ENCODE data around the gene TMEM221.
A peak's percentile ranks its signal among the peaks of the same experiment; 100 is the strongest.

The TMEM221 gene

DNA sequence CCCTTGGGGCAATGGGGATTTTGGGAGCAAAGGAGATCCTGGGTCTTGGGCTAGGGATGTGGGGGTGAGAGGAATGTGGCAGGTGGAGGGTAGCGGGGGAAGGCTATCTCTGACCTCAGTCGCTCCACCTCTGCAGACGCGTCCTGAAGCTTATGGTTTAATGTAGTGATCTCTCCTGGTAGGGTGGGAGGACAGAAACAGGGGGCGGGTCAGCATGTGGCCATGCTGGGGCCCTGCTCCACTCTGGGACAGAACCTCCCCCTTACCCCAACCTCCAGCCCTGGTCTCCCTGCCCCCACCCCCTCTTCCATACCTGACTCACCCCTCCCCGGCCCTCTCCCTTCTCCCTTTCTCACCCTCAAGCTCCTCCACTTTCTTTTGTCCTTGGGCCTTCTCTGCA, 44.5 kb downstream of the TMEM221 start:
- DNase-seq: no peak

DNA sequence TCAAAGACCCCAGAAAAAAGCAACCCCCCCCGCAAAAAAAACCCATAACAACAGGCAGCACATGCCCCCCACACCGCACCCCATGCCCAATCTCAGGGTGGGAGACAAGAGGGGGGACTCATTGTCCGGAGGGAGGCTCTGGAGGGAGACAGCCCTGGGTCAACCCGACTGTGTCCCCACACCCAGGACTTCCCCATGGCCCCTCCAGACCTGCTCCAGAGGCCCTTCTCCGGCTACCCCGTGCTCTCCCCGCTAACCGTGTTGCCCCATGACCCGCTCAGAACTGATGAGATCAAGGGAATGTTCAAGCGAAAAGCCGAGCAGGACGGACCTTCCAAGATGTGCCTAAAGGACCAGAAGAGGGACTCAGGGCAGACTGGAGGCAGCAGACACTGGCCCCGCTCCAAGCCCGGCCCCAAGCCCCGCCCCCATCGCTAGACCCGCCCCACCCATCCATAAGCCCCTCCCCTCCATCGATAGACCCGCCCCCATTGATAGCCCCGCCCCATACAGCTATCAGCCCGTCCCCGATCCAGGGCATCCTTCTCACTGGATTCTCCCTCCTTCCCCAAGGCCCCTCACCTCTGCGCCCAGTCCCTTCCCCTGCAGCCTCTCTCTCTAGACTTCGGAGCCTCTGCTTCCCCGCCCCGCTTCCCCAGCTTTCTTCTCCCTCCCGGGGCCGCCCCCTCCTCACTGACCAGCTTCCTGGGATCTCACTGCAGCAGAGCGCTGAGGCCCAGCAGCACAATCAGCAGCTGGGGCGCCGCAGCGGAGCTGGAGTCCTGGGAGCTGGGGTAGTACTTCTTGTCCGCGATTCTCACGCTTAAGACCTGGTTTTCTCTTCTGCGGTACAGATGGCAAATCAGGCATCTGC, 45.2 kb downstream of the TMEM221 start:
- no peak for DNase-seq

DNA sequence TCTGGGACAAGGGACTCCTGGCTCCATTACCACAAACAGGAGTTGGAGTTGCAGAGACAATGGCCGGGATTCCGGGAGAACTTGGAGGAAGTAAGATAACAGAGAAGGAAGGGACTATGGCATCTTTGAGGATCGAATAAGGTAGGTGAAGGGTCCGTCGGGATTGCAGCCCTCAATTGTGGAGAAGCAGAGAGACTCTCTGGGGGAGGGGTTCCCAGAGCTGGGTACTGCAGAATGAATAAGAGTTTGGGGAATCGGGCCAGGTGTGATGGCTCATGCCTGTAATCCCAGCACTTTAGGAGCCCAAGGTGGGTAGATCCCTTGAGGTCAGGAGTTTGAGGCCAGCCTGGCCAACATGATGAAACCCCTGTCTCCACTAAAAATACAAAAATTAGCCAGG, 46.8 kb downstream of the TMEM221 start:
- DNase-seq: no peak

DNA sequence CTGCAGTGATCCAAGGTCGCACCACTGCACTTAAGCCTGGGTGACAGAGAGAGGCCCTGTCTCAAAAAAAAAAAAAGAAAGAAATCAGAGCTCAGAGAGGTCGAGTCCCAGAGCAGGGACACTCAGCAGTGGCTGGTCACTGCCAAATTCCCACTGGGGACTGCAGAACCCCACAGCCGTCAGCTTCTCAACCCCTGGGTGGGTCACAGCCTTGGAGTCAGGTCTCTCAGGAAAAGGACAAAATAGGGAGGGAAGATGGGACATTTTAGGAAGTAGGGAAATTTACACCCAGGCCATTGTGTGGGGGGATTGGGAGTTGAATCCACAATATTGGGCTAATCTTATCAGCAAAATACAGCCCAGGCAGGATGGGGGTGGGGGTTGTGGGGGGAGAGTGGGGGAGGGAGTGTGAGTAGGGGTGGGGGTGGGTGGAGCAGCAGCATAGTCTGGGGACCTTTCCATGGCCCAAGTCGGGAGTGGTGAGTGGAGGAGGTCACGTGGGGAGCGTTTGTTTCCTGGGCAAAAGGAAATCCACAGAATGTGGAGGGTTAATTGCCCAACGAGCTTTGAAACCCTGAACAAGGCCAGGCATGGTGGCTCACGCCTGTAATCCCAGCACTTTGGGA, 49.5 kb downstream of the TMEM221 start:
- no peak for DNase-seq

DNA sequence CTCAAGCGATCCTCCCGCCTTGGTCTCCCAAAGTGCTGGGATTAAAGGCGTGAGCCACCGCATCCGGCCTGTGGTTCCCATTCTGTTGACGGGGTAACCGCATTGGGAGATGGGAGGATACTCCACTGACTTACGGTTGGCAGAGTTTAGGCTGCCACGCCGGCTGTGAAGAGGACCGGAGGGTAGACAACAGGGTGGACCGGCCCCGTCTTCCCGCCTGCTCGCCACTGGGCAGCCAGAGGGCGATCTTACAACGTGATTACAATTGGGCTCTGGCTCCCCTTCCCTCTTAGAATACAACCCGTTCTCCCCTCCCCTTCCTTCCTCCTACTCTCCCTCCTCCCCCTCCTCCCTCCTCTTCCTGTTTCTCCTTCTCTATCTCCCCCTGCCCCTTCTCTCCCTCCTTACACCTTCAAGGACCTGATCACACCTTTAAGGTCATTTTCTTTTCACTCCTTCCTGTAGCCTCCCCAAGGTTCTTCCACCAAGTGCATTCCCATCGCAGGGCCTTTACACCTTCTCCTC, 53.5 kb downstream of the TMEM221 start:
- DNase-seq: no peak

GRCh38 chr19:17393914-17394313, 54.6 kb downstream of the TMEM221 start, which contains the start of gene CCDC194:
Gene CCDC194, minus strand, starts transcription at chr19:17394196. Its CDS starts 38 bp downstream, at chr19:17394158.
- DNase-seq: no peak

DNA sequence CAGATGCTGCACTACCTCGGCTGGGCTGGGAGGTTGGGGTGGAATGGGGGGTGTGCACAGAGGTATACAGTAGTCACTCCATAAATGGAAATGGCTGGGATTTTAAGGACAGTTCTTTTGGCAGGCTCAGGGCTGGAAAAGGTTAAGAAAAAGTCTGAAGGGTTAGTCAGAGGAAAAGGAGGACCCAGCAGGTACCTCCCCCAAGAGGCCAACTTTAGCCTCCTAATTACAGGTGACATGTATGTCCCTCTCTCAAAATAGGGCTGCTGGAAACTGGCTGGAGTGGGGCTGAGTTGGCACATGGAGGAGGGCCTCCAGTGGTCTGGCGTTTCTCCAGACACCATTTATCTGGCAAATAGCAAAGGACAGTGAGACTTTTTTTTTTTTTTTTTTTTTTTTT, 55.5 kb downstream of the TMEM221 start:
- no peak for DNase-seq

DNA sequence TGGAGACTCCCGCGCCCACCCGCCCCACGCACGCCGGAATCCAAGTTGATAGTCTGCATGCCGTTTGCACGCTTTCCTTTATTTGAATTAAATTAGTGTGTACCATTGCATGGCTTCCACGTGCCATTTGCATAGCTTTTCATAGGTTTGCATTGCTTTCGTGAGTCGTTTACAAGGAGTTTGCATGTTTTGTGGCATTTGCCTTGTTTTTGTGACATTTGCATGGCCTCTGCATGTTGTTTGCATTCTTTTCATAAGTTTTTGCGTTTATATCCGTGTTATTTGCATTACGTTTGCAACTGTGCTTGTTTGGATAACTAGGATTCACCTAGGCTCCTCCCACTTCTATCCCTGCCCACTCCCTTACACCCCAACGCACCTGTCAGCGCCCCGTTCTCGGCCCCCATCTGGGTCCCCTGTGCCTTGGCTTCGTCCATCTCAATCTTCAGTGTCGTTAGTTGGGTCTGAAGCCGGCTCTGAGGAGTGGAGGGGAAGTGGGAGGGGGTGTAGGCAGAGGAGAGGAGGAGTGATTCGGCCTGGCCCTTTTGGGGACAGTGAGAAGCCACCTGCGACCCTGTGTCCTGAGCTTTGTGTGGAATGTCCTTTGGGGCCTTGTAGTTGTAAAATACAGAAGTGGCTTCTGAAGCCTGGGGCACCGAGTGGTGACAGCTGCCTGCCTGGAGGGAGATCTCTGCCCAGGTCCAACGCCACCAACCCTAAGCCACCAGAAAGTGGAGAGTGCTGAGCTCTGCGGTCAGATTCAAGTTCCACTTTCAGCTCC, 56.9 kb downstream of the TMEM221 start:
- DNase-seq: no peak

GRCh38 chr19:17390665-17391370, 57.6 kb downstream of the TMEM221 start:
- peak; percentile 40 for DNase-seq

DNA sequence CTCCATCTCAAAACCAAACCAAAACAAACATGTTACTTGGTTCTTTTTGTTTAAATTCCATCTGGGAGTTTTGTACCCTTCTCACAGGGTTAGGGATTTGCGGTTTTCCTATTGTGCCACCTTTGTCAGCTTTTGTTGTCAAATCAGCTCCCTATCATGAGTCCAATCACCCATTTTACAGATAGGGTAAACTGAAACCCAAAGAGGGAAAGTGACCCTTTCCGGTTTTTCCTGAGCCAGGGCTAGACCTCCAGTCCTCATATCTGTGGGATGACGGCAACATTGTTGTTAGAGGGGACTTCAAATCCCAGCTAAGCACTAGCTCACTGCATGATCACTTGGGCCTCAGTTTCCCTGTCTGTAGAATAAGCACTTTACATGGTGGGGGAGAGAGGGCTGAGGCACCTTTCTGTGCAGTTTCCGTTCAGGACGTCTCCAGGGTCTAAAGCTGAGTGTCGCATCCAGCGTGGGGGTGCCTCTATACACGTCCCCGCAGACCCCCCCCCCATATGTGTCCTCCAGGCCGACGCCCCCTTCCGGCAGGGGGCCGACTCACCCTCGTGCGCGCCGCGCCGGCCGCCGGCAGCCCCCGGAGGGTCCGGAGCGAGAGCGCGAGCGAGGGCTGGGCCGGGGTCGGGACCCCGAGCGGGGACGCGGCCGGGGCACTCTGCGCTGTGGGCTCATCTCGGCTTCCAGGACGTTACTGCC, 58.4 kb downstream of the TMEM221 start:
- DNase-seq: no peak

GRCh38 chr19:17389288-17389687, 59.2 kb downstream of the TMEM221 start:
- DNase-seq: no peak

GRCh38 chr19:17385878-17386611, 62.4 kb downstream of the TMEM221 start:
- no peak for DNase-seq

Measured in NCI-H2107 (cell line).